SK-N-SH treated with all-trans-retinoic acid at 6 μM for 48 hours (cell line): Measurements from ENCODE around the gene PLCB4.

ENCODE experiments used
- BACH2 ChIP-seq: fragments of 250-450 bp; sonication (Bioruptor Pico); IDR thresholded peaks from 2 replicates; pipeline ENCODE4 v1.9.0; 2021; ENCODE audit warnings: mild to moderate bottlenecking, borderline replicate concordance
- ESRRG ChIP-seq: fragments of 250-450 bp; sonication (Bioruptor Pico); IDR thresholded peaks from 2 replicates; pipeline ENCODE4 v1.6.1; 2021; ENCODE audit warnings: mild to moderate bottlenecking
- OSR1 ChIP-seq: fragments of 250-450 bp; sonication (Bioruptor Pico); IDR thresholded peaks from 2 replicates; pipeline ENCODE4 v1.8.0; 2022; ENCODE audit warnings: moderate library complexity, mild to moderate bottlenecking, inconsistent platforms
- RARB ChIP-seq: fragments of 250-450 bp; sonication (Bioruptor Pico); IDR thresholded peaks from 2 replicates; pipeline ENCODE4 v1.8.0; 2021; ENCODE audit warnings: mild to moderate bottlenecking, moderate library complexity
- TOX ChIP-seq: fragments of 250-450 bp; sonication (Bioruptor Pico); IDR thresholded peaks from 2 replicates; pipeline ENCODE4 v1.8.0; 2021; ENCODE audit warnings: mild to moderate bottlenecking, moderate library complexity, borderline replicate concordance
- ZFP3 ChIP-seq: fragments of 250-450 bp; sonication (Bioruptor Pico); IDR thresholded peaks from 2 replicates; pipeline ENCODE4 v1.5.0; 2020; ENCODE audit warnings: mild to moderate bottlenecking, moderate library complexity
- ZNF8 ChIP-seq: fragments of 450-650 bp; formaldehyde crosslinking; IDR thresholded peaks from 2 replicates; pipeline ENCODE4 v1.5.0; 2020; ENCODE audit warnings: mild to moderate bottlenecking, moderate library complexity
- TF ChIP-seq, protein P1 (sequence below): fragments of 250-450 bp; sonication (Bioruptor Pico); IDR thresholded peaks from 2 replicates; pipeline ENCODE4 v1.8.0; 2020; ENCODE audit warnings: mild to moderate bottlenecking, moderate library complexity, borderline replicate concordance
- TF ChIP-seq, protein P2 (sequence below): fragments of 250-450 bp; sonication (Bioruptor Pico); IDR thresholded peaks from 2 replicates; pipeline ENCODE4 v1.5.1; 2020; ENCODE audit warnings: low read depth, mild to moderate bottlenecking, moderate library complexity
- TF ChIP-seq, protein P3 (sequence below): fragments of 250-450 bp; sonication (Bioruptor Pico); IDR thresholded peaks from 2 replicates; pipeline ENCODE4 v1.8.0; 2021; ENCODE audit warnings: low read depth, mild to moderate bottlenecking, moderate library complexity, borderline replicate concordance
- TF ChIP-seq, protein P4 (sequence below): fragments of 250-450 bp; sonication (Bioruptor Pico); IDR thresholded peaks from 2 replicates; pipeline ENCODE4 v1.5.1; 2021; ENCODE audit warnings: mild to moderate bottlenecking, moderate library complexity

DNA sequence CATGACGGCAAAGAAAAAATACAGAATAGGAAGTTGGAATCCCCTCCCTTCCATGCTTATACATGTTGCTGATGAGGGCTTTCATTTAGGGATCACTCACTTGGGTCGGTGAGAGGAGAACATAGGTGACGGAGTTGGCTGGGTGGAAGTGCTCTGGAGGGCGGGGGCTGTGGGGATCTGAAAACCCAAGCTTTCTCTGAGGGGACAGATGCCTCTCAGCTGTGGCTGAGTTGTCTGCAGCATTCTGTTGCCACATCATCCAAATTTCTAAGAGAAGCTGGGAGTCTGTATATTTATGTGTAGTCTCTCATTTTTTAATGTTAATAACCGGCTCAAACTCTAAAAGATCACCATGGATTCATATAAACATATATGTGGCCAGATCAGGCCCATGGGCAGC is 141.5 kb downstream of the PLCB4 start:
- TF ChIP-seq, protein P1, sequence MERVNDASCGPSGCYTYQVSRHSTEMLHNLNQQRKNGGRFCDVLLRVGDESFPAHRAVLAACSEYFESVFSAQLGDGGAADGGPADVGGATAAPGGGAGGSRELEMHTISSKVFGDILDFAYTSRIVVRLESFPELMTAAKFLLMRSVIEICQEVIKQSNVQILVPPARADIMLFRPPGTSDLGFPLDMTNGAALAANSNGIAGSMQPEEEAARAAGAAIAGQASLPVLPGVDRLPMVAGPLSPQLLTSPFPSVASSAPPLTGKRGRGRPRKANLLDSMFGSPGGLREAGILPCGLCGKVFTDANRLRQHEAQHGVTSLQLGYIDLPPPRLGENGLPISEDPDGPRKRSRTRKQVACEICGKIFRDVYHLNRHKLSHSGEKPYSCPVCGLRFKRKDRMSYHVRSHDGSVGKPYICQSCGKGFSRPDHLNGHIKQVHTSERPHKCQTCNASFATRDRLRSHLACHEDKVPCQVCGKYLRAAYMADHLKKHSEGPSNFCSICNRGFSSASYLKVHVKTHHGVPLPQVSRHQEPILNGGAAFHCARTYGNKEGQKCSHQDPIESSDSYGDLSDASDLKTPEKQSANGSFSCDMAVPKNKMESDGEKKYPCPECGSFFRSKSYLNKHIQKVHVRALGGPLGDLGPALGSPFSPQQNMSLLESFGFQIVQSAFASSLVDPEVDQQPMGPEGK: no peak
- TF ChIP-seq ESRRG (CRISPR knock-in tag) (no peak), RARB (CRISPR knock-in tag) (no peak), ZFP3 (CRISPR knock-in tag) (no peak), OSR1 (no peak), TOX (no peak), BACH2 (CRISPR knock-in tag) (no peak), ZNF8 (CRISPR knock-in tag) (no peak)
- TF ChIP-seq, protein P2, sequence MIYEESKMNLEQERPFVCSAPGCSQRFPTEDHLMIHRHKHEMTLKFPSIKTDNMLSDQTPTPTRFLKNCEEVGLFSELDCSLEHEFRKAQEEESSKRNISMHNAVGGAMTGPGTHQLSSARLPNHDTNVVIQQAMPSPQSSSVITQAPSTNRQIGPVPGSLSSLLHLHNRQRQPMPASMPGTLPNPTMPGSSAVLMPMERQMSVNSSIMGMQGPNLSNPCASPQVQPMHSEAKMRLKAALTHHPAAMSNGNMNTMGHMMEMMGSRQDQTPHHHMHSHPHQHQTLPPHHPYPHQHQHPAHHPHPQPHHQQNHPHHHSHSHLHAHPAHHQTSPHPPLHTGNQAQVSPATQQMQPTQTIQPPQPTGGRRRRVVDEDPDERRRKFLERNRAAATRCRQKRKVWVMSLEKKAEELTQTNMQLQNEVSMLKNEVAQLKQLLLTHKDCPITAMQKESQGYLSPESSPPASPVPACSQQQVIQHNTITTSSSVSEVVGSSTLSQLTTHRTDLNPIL (CRISPR knock-in tag): no peak
- TF ChIP-seq, protein P3, sequence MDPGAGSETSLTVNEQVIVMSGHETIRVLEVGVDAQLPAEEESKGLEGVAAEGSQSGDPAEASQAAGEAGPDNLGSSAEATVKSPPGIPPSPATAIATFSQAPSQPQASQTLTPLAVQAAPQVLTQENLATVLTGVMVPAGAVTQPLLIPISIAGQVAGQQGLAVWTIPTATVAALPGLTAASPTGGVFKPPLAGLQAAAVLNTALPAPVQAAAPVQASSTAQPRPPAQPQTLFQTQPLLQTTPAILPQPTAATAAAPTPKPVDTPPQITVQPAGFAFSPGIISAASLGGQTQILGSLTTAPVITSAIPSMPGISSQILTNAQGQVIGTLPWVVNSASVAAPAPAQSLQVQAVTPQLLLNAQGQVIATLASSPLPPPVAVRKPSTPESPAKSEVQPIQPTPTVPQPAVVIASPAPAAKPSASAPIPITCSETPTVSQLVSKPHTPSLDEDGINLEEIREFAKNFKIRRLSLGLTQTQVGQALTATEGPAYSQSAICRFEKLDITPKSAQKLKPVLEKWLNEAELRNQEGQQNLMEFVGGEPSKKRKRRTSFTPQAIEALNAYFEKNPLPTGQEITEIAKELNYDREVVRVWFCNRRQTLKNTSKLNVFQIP (CRISPR knock-in tag): no peak
- TF ChIP-seq, protein P4, sequence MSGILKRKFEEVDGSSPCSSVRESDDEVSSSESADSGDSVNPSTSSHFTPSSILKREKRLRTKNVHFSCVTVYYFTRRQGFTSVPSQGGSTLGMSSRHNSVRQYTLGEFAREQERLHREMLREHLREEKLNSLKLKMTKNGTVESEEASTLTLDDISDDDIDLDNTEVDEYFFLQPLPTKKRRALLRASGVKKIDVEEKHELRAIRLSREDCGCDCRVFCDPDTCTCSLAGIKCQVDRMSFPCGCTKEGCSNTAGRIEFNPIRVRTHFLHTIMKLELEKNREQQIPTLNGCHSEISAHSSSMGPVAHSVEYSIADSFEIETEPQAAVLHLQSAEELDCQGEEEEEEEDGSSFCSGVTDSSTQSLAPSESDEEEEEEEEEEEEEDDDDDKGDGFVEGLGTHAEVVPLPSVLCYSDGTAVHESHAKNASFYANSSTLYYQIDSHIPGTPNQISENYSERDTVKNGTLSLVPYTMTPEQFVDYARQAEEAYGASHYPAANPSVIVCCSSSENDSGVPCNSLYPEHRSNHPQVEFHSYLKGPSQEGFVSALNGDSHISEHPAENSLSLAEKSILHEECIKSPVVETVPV (CRISPR knock-in tag): no peak
